NB4 (cell line): ENCODE results near the gene SLC30A4.
"Not testable (repeated sequence)": the region's sequence is repeated elsewhere in the genome, so short reads cannot be mapped to it uniquely, and the experiment has no call there.

ENCODE experiments used
- CTCF ChIP-seq: IDR thresholded peaks from one replicate; pipeline ENCODE4 v1.5.1; 2012; ENCODE audit warnings: low read depth, low read length
- MAX ChIP-seq: IDR thresholded peaks from 2 replicates; pipeline ENCODE4 v1.6.1; 2011; ENCODE audit warnings: low read depth, low read length
- MYC ChIP-seq: IDR thresholded peaks from 2 replicates; pipeline ENCODE4 v1.6.1; 2011; ENCODE audit warnings: low read depth, low read length
- POLR2A ChIP-seq: IDR thresholded peaks from 2 replicates; pipeline ENCODE4 v1.6.1; 2011; ENCODE audit warnings: mild to moderate bottlenecking; ENCODE audit not compliant: insufficient read length; ENCODE audit errors: extremely low read depth

GRCh38 chr15:45507143-45507542 is 15.4 kb downstream of the SLC30A4 start:
- TF ChIP-seq CTCF, MYC, POLR2A, MAX: not testable (repeated sequence)
